Left ventricle myocardium inferior (tissue), 1 donor: ENCODE measurements around the gene ECPAS. TPM values are rescaled to one million over a fixed set of nuclear protein-coding genes. Genes with fewer than 3 reads are reported as not detected.
"Not testable (repeated sequence)": the region's sequence is repeated elsewhere in the genome, so short reads cannot be mapped to it uniquely, and the experiment has no call there.

Experiments
- DNase-seq: peaks from one replicate; pipeline ENCODE4 v3.0.0-alpha.2; 2020
- H3K27ac ChIP-seq: fragments of 200-600 bp; replicated peaks from 2 replicates; pipeline ENCODE4 v1.8.0; 2021
- H3K27me3 ChIP-seq: fragments of 200-600 bp; 2 replicates; pipeline ENCODE4 v1.8.0; 2021; ENCODE audit warnings: low read depth
- H3K36me3 ChIP-seq: fragments of 200-600 bp; 2 replicates; pipeline ENCODE4 v1.8.0; 2021
- H3K4me1 ChIP-seq: fragments of 200-600 bp; 2 replicates; pipeline ENCODE4 v1.8.0; 2021
- H3K4me3 ChIP-seq: fragments of 200-600 bp; 2 replicates; pipeline ENCODE4 v1.8.0; 2021; ENCODE audit warnings: mild to moderate bottlenecking, moderate library complexity
- H3K9me3 ChIP-seq: fragments of 200-600 bp; replicated peaks from 2 replicates; pipeline ENCODE4 v1.8.0; 2021
- CTCF ChIP-seq: fragments of 200-600 bp; IDR thresholded peaks from 2 replicates; pipeline ENCODE4 v1.8.0; 2021; ENCODE audit warnings: antibody characterized with exemption, mild to moderate bottlenecking, borderline replicate concordance
- intact Hi-C: fragments of 100-400 bp; cut with micrococcal nuclease; formaldehyde crosslinking; loops from one replicate; pipeline ENCODE4 v1.11.0; 2022
- total RNA-seq: library from RNA; stranded (reverse); fragmentation: NEBNext Ultra II Directional; extraction: Animal tissue kit (Norgen Biotek cat#: 25700); gene quantifications from one replicate; pipeline ENCODE4 v1.2.1, GENCODE V29; 2021
- donor health status: DM: no; HTN: yes; CAD: no; lungs with severe emphysema.

ECPAS gene
- total RNA-seq, 1 donor from 2014 or later, result 115 TPM

- intact Hi-C loops, result no loop called here
- no peak overlapping the region for H3K27ac ChIP-seq
- peaks cover 98% of the 10 kb centered on the region for H3K4me1 ChIP-seq
- no peaks in the 10 kb centered on the region for H3K27me3 ChIP-seq
- no peaks in the 10 kb centered on the region for H3K36me3 ChIP-seq
- no peak for TF ChIP-seq CTCF
- DNase-seq, result no peak
- H3K9me3 ChIP-seq, result no peaks in the 10 kb centered on the region
- no peak overlapping the region for H3K4me3 ChIP-seq
These were observed 29.4 kb downstream of the ECPAS start for GRCh38 chr9:111454751-111455150.

GRCh38 chr9:111451570-111451969, 32.6 kb downstream of the ECPAS start:
- H3K36me3 ChIP-seq, result peaks cover 6% of the 10 kb centered on the region
- H3K9me3 ChIP-seq, result no peaks in the 10 kb centered on the region
- peak overlapping the region; percentile 17 for H3K27ac ChIP-seq
- no peak for TF ChIP-seq CTCF
- peaks cover 90% of the 10 kb centered on the region for H3K4me1 ChIP-seq
- no peaks in the 10 kb centered on the region for H3K27me3 ChIP-seq
- intact Hi-C loops, result no loop called here
- no peak overlapping the region for H3K4me3 ChIP-seq
- no peak for DNase-seq

- intact Hi-C loops, result no loop called here
- Histone ChIP-seq H3K27ac (peak overlapping the region; percentile 51), H3K9me3 (no peaks in the 10 kb centered on the region), H3K4me3 (no peak overlapping the region), H3K27me3 (no peaks in the 10 kb centered on the region), H3K36me3 (peaks cover 19% of the 10 kb centered on the region), H3K4me1 (peaks cover 75% of the 10 kb centered on the region)
- DNase-seq, result no peak
- TF ChIP-seq CTCF, result no peak
These were observed 34.1 kb downstream of the ECPAS start for GRCh38 chr9:111450124-111450523.

GRCh38 chr9:111449705-111450104, 34.5 kb downstream of the ECPAS start:
- Histone ChIP-seq H3K27ac (peak overlapping the region; percentile 51), H3K36me3 (peaks cover 23% of the 10 kb centered on the region), H3K4me3 (no peak overlapping the region), H3K4me1 (peaks cover 71% of the 10 kb centered on the region), H3K27me3 (no peaks in the 10 kb centered on the region), H3K9me3 (no peaks in the 10 kb centered on the region)
- no peak for DNase-seq
- intact Hi-C loops, result no loop called here
- TF ChIP-seq CTCF, result no peak

GRCh38 chr9:111445799-111446198, 38.4 kb downstream of the ECPAS start:
- Histone ChIP-seq H3K36me3 (peaks cover 61% of the 10 kb centered on the region), H3K4me1 (peaks cover 34% of the 10 kb centered on the region)
- H3K27me3 ChIP-seq, intact Hi-C loops, H3K9me3 ChIP-seq, DNase-seq, H3K27ac ChIP-seq, H3K4me3 ChIP-seq: not testable (repeated sequence)

GRCh38 chr9:111443454-111443853, 40.7 kb downstream of the ECPAS start:
- no peak for DNase-seq
- Histone ChIP-seq H3K4me3 (no peak overlapping the region), H3K4me1 (peaks cover 14% of the 10 kb centered on the region), H3K9me3 (no peaks in the 10 kb centered on the region), H3K36me3 (peaks cover 85% of the 10 kb centered on the region), H3K27me3 (no peaks in the 10 kb centered on the region), H3K27ac (no peak overlapping the region)
- intact Hi-C loops, result no loop called here
- no peak for TF ChIP-seq CTCF
